Measurements from ENCODE around the gene MRPL39. TPM values are rescaled to one million over a fixed set of nuclear protein-coding genes. Genes with fewer than 3 reads are reported as not detected.

The MRPL39 gene
- total and polyA plus RNA-seq, 2 experiments from 2014 or later = 50.5 to 132 TPM

GRCh38 chr21:25646474-25646873, 39.2 kb upstream of the MRPL39 start:
- Histone ChIP-seq H3K4me3 (no peak overlapping the region), H3K4me2 (no peak overlapping the region), H3K79me2 (replicated peaks; ENCODE audit: insufficient read depth) (no peaks in the 10 kb centered on the region), H4K20me1 (replicated peaks; ENCODE audit: insufficient read depth) (no peaks in the 10 kb centered on the region), H3K9me2 (ENCODE audit: insufficient read depth) (no peaks in the 10 kb centered on the region), H3K27ac (ENCODE audit: low read depth) (no peak overlapping the region), H3K27me3 (ENCODE audit: insufficient read depth) (no peaks in the 10 kb centered on the region), H3K36me3 (ENCODE audit: insufficient read depth) (no peaks in the 10 kb centered on the region), H3F3A (replicated peaks; ENCODE audit: low read depth) (no peaks in the 10 kb centered on the region), H3K4me1 (ENCODE audit: insufficient read depth) (no peaks in the 10 kb centered on the region), H2AFZ (no peak overlapping the region)
- no peaks in the 10 kb centered on the region for H3K9me3 Mint-ChIP-seq
- no peaks in the 10 kb centered on the region for H3K36me3 Mint-ChIP-seq (ENCODE audit: low read depth)
- DNase-seq (ENCODE audit: low spot score) = no peak
- no peak overlapping the region for H3K4me3 Mint-ChIP-seq
- ATAC-seq = no peak
- H3K4me1 Mint-ChIP-seq = peaks cover 4% of the 10 kb centered on the region; the same call in 2 of the 3 replicates
- no peak overlapping the region for H3K27ac Mint-ChIP-seq
- TF ChIP-seq POLR2AphosphoS5 (IDR thresholded peaks at IDR 0.05; ENCODE audit: low read depth) = no peak
- TF ChIP-seq ZNF331 (CRISPR knock-in tag; IDR thresholded peaks at IDR 0.05; ENCODE audit: low read depth) = no peak
- no peak for TF ChIP-seq EZH2phosphoT487 (IDR thresholded peaks at IDR 0.05; ENCODE audit: unreplicated experiment)
- TF ChIP-seq, protein P1, sequence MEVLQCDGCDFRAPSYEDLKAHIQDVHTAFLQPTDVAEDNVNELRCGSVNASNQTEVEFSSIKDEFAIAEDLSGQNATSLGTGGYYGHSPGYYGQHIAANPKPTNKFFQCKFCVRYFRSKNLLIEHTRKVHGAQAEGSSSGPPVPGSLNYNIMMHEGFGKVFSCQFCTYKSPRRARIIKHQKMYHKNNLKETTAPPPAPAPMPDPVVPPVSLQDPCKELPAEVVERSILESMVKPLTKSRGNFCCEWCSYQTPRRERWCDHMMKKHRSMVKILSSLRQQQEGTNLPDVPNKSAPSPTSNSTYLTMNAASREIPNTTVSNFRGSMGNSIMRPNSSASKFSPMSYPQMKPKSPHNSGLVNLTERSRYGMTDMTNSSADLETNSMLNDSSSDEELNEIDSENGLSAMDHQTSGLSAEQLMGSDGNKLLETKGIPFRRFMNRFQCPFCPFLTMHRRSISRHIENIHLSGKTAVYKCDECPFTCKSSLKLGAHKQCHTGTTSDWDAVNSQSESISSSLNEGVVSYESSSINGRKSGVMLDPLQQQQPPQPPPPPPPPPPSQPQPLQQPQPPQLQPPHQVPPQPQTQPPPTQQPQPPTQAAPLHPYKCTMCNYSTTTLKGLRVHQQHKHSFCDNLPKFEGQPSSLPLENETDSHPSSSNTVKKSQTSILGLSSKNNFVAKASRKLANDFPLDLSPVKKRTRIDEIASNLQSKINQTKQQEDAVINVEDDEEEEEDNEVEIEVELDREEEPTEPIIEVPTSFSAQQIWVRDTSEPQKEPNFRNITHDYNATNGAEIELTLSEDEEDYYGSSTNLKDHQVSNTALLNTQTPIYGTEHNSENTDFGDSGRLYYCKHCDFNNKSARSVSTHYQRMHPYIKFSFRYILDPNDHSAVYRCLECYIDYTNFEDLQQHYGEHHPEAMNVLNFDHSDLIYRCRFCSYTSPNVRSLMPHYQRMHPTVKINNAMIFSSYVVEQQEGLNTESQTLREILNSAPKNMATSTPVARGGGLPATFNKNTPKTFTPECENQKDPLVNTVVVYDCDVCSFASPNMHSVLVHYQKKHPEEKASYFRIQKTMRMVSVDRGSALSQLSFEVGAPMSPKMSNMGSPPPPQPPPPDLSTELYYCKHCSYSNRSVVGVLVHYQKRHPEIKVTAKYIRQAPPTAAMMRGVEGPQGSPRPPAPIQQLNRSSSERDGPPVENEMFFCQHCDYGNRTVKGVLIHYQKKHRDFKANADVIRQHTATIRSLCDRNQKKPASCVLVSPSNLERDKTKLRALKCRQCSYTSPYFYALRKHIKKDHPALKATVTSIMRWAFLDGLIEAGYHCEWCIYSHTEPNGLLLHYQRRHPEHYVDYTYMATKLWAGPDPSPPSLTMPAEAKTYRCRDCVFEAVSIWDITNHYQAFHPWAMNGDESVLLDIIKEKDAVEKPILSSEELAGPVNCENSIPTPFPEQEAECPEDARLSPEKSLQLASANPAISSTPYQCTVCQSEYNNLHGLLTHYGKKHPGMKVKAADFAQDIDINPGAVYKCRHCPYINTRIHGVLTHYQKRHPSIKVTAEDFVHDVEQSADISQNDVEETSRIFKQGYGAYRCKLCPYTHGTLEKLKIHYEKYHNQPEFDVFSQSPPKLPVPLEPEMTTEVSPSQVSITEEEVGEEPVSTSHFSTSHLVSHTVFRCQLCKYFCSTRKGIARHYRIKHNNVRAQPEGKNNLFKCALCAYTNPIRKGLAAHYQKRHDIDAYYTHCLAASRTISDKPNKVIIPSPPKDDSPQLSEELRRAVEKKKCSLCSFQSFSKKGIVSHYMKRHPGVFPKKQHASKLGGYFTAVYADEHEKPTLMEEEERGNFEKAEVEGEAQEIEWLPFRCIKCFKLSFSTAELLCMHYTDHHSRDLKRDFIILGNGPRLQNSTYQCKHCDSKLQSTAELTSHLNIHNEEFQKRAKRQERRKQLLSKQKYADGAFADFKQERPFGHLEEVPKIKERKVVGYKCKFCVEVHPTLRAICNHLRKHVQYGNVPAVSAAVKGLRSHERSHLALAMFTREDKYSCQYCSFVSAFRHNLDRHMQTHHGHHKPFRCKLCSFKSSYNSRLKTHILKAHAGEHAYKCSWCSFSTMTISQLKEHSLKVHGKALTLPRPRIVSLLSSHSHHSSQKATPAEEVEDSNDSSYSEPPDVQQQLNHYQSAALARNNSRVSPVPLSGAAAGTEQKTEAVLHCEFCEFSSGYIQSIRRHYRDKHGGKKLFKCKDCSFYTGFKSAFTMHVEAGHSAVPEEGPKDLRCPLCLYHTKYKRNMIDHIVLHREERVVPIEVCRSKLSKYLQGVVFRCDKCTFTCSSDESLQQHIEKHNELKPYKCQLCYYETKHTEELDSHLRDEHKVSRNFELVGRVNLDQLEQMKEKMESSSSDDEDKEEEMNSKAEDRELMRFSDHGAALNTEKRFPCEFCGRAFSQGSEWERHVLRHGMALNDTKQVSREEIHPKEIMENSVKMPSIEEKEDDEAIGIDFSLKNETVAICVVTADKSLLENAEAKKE (CRISPR knock-in tag; IDR thresholded peaks at IDR 0.05) = no peak
- no peak for TF ChIP-seq CREB1 (CRISPR knock-in tag; IDR thresholded peaks at IDR 0.05; ENCODE audit: low read depth)
- no peak for TF ChIP-seq STAT1 (IDR thresholded peaks at IDR 0.05; ENCODE audit: unreplicated experiment)
- no peak for TF ChIP-seq JUNB (IDR thresholded peaks at IDR 0.05; ENCODE audit: unreplicated experiment)
- TF ChIP-seq ZNF114 (CRISPR knock-in tag; IDR thresholded peaks at IDR 0.05) = no peak
- no peak for TF ChIP-seq NANOG (IDR thresholded peaks at IDR 0.05; ENCODE audit: borderline replicate concordance)
- TF ChIP-seq, protein P2, sequence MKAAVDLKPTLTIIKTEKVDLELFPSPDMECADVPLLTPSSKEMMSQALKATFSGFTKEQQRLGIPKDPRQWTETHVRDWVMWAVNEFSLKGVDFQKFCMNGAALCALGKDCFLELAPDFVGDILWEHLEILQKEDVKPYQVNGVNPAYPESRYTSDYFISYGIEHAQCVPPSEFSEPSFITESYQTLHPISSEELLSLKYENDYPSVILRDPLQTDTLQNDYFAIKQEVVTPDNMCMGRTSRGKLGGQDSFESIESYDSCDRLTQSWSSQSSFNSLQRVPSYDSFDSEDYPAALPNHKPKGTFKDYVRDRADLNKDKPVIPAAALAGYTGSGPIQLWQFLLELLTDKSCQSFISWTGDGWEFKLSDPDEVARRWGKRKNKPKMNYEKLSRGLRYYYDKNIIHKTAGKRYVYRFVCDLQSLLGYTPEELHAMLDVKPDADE (IDR thresholded peaks at IDR 0.05) = no peak
- no peak for TF ChIP-seq REST (IDR thresholded peaks at IDR 0.05; ENCODE audit: unreplicated experiment)
- no peak for TF ChIP-seq CTCF (conservative IDR thresholded peaks at IDR 0.05; ENCODE audit: low read depth in 2 of 2)
- no peak for TF ChIP-seq EZH2 (IDR thresholded peaks at IDR 0.05; ENCODE audit: low read depth, unreplicated experiment)
- no peaks in the 10 kb centered on the region for H3K27me3 Mint-ChIP-seq (ENCODE audit: insufficient read depth, low read depth, poor library complexity)

All from GM23338 (cell line).